HTERT RPE-1 (cell line): ENCODE results near the gene MGMT.

Experiments
- in situ Hi-C: fragments of 300-500 bp; cut with MboI; formaldehyde crosslinking; loops from 4 replicates; pipeline ENCODE4 v1.14.3; 2020; ENCODE audit warnings: low sequenced_read_pairs

Gene MGMT

GRCh38 chr10:129754211-129755050, 287.4 kb downstream of the MGMT start:
- in situ Hi-C loops, result no loop called here

DNA sequence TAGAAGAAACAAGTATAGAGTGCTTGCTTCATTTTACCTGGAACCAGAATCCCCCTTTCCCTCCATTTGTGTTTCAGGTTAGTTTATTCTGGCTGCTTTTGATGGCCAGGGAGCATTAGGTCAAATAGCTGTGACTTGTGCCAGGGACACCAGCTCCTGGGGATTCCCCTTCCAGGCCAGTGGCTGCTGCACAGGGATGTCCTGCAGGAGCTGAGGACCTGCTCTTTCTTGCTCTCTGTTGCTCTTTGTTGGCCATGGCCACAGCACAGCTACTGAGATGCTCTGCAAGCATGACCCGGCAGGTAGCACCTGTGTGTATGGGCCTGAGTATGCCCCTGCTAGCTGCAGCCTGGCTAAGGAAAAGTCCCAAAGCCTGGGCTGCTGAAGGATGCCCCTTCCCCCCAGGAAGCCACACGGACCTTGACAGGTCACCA, 288.1 kb downstream of the MGMT start:
- in situ Hi-C loops, result no loop called here

GRCh38 chr10:129755621-129756020, 288.6 kb downstream of the MGMT start:
- in situ Hi-C loops, result no loop called here

GRCh38 chr10:129756912-129757901, 290.2 kb downstream of the MGMT start:
- in situ Hi-C loops, result no loop called here

- in situ Hi-C loops, result no loop called here
These were observed 291.4 kb downstream of the MGMT start for GRCh38 chr10:129758207-129759021.

GRCh38 chr10:129759214-129760002, 292.4 kb downstream of the MGMT start:
- in situ Hi-C loops, result no loop called here

DNA sequence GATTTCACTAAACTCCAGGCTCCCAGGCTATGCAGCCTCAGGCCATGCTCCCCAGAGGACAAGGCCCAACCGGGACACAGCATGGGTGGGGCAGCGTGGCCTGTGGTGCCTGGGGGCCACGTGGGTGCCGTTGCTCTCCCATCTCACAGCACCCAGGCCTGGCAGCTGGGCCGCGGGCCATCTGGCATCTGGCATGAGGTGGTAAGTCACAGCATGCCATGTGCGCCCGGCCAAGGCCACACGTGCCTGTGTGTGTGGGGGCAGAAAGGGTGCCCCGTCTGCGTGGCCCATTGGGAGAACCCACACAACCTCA, 292.9 kb downstream of the MGMT start:
- in situ Hi-C loops, result no loop called here

DNA sequence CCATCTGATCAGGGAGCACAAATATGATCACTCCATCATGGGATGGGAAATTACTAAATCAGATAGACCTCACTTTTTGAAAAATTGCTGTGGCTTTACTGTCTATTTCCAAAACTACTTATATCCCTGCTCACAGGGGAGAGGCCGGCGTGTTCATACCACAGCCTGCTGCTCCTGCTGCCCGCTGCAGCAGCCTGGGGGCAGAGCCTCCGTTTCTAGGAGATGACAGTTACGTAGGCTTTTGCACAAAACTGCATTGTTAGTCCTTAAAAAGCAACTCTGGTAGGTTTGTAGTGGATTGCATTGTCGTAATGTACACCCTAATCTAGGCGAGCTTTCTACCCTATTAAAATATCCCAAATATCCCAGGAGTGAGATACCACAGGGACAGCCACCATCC, 293.4 kb downstream of the MGMT start:
- in situ Hi-C loops, result no loop called here

- in situ Hi-C loops, result no loop called here
These were observed 294.3 kb downstream of the MGMT start for GRCh38 chr10:129761197-129761972.

DNA sequence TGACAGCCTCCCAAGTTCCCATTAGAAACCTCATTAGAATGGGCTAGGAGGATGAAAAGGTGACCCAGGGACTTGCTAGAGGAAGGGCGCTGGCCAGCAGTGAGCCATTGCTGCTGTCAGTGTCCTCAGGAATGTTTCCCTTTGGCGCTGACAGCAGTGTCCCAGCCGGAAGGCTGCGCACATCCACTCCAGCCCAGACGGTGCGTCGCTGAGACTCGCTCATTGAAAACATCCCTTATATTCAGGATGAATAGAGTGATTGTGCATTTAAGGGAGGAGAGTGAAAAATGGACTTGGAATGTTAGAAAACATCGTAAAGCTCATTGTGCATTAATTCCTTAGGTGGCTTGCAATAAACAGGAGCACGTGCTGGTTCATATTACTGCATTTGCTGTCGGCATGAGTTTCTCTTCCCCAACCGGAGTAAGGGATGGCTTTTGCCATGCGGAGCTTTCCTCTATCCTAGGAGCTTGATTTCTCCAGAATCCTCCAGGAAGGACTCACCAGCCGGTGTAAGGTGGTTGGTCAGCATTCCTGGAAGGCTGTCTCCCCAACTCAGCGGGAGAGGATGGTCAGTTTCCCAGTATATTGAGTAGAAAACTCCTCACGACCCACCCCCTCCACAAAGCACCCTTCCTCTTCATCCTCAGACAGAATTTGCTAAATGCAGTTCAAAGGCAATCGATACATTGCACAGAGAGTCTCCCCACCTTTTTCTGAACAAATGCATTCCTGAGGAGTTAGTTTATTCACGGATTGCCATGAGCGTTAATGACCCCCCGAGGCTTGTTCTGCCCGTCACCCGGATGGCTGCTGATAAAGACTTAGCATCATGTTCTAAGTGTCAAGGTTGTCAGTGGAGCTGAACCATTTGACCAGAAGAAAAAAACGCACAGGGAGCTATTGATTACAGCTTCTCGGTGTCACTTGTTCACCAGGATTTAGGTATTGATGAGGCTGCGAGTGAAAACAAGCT, 295.2 kb downstream of the MGMT start:
- in situ Hi-C loops, result no loop called here

- in situ Hi-C loops, result no loop called here
These were observed 297.2 kb downstream of the MGMT start for GRCh38 chr10:129764011-129764900.

DNA sequence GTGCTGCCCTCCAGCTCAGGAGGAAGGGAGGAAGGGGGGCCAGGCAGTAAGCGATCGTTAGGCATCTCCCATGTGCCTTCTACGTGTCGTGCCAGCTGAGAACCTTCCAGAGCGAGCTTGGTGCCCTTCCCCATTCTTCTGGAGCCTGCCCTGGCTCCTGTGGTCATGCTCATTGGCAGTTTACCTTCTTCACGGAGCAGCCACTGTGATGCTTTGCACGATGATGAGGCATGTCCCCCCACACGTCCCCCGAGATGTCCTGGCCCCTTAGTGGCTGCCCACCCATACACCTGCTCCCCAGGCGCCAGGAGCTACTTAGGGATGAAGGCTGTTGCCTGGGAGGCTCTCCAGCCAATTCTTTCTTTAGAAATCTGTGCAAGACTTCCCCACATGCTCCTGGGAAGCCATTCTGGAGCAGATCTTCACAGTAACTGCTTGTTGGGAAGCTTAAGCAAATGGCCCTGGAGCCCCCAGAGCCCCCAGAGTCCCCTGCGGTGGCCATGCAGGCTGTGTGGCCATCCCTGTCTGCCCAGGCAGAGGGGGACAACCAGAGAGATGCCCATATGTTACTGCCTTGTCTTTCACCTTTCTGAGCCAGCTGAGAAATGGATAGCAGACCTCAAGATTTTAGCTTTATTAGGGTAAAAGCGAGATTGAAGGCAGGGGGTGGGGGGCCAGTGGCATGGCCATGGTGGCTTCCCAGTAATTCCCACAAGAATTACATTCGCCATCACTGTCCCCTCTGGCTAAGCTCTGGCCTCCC, 298.0 kb downstream of the MGMT start:
- in situ Hi-C loops, result no loop called here

DNA sequence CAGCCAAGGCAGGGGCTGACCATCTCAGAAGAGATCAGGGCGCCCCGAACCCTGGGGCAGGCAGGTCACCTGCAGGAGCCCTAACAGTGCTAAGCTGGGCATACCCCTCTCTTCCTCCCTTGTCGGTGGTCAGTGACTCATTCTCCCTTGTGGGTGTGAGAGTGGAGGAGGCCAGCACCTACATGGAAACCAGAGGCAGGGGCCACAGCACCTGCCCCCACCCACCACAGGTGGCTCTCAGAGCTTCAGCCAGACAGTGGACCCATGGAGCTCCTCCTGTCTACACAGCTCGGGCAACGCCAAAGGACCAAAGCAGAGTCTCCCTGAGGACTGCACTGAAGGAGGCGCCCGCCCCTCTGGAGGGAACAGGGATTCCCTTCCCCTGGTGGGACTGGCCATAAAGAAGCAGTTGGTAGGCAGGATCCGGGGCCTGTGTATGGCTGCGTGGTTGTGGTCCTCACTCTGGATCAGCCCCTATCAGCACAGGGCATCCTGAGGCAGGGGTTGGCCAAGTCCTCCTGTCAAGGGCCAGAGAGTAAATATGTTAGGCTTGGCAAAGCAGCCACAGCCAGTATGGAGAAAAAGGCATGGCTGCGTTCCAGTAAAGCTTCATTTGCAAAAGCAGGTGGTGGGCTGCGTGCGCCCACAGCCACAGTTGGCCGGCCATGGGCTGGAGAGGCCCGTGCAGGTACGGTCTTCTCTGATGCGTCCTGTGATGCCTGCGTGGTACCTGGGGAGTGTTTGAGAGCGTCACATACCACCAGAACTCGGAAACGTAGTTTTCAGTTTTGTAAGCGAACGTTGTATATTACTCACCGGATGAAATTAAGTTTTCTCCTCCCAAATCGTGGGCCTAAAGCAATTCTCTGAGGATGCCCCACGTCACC, 298.9 kb downstream of the MGMT start:
- in situ Hi-C loops, result no loop called here

DNA sequence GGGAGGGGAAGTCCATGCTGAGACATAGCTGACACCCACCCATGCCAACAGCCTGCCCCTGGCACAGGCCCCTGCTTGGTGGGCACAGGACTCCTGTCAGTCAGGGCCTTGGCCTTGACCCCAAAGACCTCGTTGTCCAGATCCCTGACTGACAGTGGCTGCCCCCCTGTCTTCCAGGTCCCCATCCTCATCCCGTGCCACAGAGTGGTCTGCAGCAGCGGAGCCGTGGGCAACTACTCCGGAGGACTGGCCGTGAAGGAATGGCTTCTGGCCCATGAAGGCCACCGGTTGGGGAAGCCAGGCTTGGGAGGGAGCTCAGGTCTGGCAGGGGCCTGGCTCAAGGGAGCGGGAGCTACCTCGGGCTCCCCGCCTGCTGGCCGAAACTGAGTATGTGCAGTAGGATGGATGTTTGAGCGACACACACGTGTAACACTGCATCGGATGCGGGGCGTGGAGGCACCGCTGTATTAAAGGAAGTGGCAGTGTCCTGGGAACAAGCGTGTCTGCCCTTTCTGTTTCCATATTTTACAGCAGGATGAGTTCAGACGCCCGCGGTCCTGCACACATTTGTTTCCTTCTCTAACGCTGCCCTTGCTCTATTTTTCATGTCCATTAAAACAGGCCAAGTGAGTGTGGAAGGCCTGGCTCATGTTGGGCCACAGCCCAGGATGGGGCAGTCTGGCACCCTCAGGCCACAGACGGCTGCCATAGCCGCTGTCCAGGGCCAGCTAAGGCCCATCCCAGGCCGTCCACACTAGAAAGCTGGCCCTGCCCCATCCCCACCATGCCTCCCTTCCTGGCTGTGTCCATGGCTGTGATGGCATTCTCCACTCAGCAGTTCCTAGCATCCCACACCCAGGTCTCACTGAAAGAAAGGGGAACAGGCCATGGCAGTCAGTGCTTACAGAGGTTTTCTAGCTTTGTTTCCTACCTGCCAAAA, 299.8 kb downstream of the MGMT start:
- in situ Hi-C loops, result no loop called here
